K562 (cell line): ENCODE data around the gene FOXA3. TPM values are rescaled to one million over a fixed set of nuclear protein-coding genes. Genes with fewer than 3 reads are reported as not detected.
A peak's percentile ranks its signal among the peaks of the same experiment; 100 is the strongest.

ENCODE experiments used
- ASH1L ChIP-seq: fragments of 450-650 bp; IDR thresholded peaks from 2 replicates; pipeline ENCODE4 v1.6.1; 2018; ENCODE audit warnings: borderline replicate concordance, mild to moderate bottlenecking, low read depth; ENCODE audit not compliant: partially characterized antibody
- CBX5 ChIP-seq: IDR thresholded peaks from 2 replicates; pipeline ENCODE4 v1.6.1; 2014; ENCODE audit warnings: low read depth, borderline replicate concordance
- CSDE1 ChIP-seq, 2 experiments: fragments of 450-650 bp; IDR thresholded peaks; 2 replicates each; pipeline ENCODE4 v1.6.1; 2016; ENCODE audit warnings: mild to moderate bottlenecking in 1 of 2
- ETV5 ChIP-seq: sonication (generic); formaldehyde crosslinking; IDR thresholded peaks from 2 replicates; pipeline ENCODE4 v1.4.0; 2020; ENCODE audit warnings: low read depth, mild to moderate bottlenecking, missing genetic modification reagents
- FIP1L1 ChIP-seq: fragments of 200-400 bp; formaldehyde crosslinking; IDR thresholded peaks from 2 replicates; pipeline ENCODE4 v1.6.1; 2018; ENCODE audit warnings: mild to moderate bottlenecking, low read depth, low read length; ENCODE audit not compliant: poor library complexity, severe bottlenecking
- GATAD2A ChIP-seq: fragments of 450-650 bp; IDR thresholded peaks from 2 replicates; pipeline ENCODE4 v1.6.1; 2017
- NFXL1 ChIP-seq: fragments of 450-650 bp; formaldehyde crosslinking; IDR thresholded peaks from 2 replicates; pipeline ENCODE4 v1.4.0; 2021; ENCODE audit warnings: mild to moderate bottlenecking
- NUFIP1 ChIP-seq: fragments of 450-650 bp; IDR thresholded peaks from 2 replicates; pipeline ENCODE4 v1.6.1; 2018; ENCODE audit not compliant: partially characterized antibody
- RBM39 ChIP-seq: fragments of 200-400 bp; formaldehyde crosslinking; optimal IDR thresholded peaks from 2 replicates; pipeline ENCODE3; 2018; ENCODE audit warnings: low read depth, low read length
- TEAD2 ChIP-seq: fragments of 450-650 bp; IDR thresholded peaks from 2 replicates; pipeline ENCODE4 v1.6.1; 2016; ENCODE audit warnings: missing genetic modification characterization, control low read depth, missing compliant biosample characterization
- THAP12 ChIP-seq: fragments of 250-450 bp; sonication (Bioruptor Pico); IDR thresholded peaks from 2 replicates; pipeline ENCODE4 v1.9.0; 2021; ENCODE audit warnings: mild to moderate bottlenecking, inconsistent platforms
- TOE1 ChIP-seq, 2 experiments: fragments of 450-650 bp in 1 of 2; sonication (generic) in 1 of 2; formaldehyde crosslinking in 1 of 2; IDR thresholded peaks; 2 replicates each; pipeline versions ENCODE4 v1.7.1 to v1.8.0; 2016 to 2022; ENCODE audit warnings: borderline replicate concordance in 2 of 2, mild to moderate bottlenecking in 2 of 2, antibody characterized with exemption in 1 of 2, inconsistent platforms in 1 of 2, low read depth in 1 of 2, missing genetic modification reagents in 1 of 2, moderate library complexity in 1 of 2
- ZC3H11A ChIP-seq: IDR thresholded peaks from 2 replicates; pipeline ENCODE4 v1.6.1; 2012; ENCODE audit warnings: low read depth, low read length, improper control_type of control experiment
- ZNF764 ChIP-seq: fragments of 250-450 bp; sonication (Bioruptor Pico); IDR thresholded peaks from 2 replicates; pipeline ENCODE4 v1.4.0; 2020; ENCODE audit warnings: low read depth, mild to moderate bottlenecking, moderate library complexity
- polyA plus RNA-seq, 8 experiments: library from polyadenylated mRNA; depleted of rRNA in 4 of 8; stranded (reverse) in 5 of 8; unstranded in 3 of 8; fragments of >200 nt; fragmentation: Nextera tagmentation in 2 of 8; fragmentation: Illumina TruSeq in 1 of 8; extraction: Ambion mirVana in 2 of 8; extraction: Trizol in 1 of 8; gene quantifications; 2 replicates each; pipeline versions ENCODE4 v1.2.1 to v1.2.3, GENCODE V29; 2011 to 2014; ENCODE audit warnings: inconsistent platforms in 1 of 8, missing spikeins in 1 of 8
- total RNA-seq, 7 experiments: library from RNA; depleted of rRNA in 6 of 7; stranded (reverse); fragments of >200 nt in 6 of 7; fragmentation: Illumina TruSeq in 2 of 7; extraction: Trizol in 2 of 7; gene quantifications; 2 replicates each; pipeline versions ENCODE4 v1.2.1 to v1.2.3, GENCODE V29; 2011 to 2021; ENCODE audit warnings: low replicate concordance in 1 of 7
- TF ChIP-seq, protein P1 (sequence below): sonication (generic); formaldehyde crosslinking; IDR thresholded peaks from 2 replicates; pipeline ENCODE4 v1.8.0; 2023; ENCODE audit warnings: mild to moderate bottlenecking, missing genetic modification reagents
- TF ChIP-seq, protein P2 (sequence below): sonication (generic); formaldehyde crosslinking; IDR thresholded peaks from 2 replicates; pipeline ENCODE4 v1.8.1; 2022; ENCODE audit warnings: missing genetic modification reagents
- TF ChIP-seq, protein P3 (sequence below): sonication (generic); IDR thresholded peaks from 2 replicates; pipeline ENCODE4 v1.6.1; 2016

Gene FOXA3
- total and polyA plus RNA-seq, 9 of the 15 experiments (the other 6 are each of a cell fraction or from before 2014, with no cell fraction given): 1.3 to 15.5 (median 4.7) TPM

- TF ChIP-seq THAP12 (CRISPR knock-in tag) (no peak), ZC3H11A (no peak), NUFIP1 (no peak), RBM39 (no peak), FIP1L1 (no peak), CBX5 (no peak), ASH1L (no peak), ETV5 (CRISPR knock-in tag) (no peak), GATAD2A (peak; percentile 36; the same call in 1 of the 2 replicates), ZNF764 (CRISPR knock-in tag) (no peak), TEAD2 (tag) (no peak), CSDE1 (IDR thresholded peaks at IDR 0.05) (no peak), TOE1 (IDR thresholded peaks at IDR 0.05; ENCODE audit: borderline replicate concordance) (peak; percentile 73), TOE1 (CRISPR knock-in tag; IDR thresholded peaks at IDR 0.05; ENCODE audit: borderline replicate concordance, low read depth) (no peak), NFXL1 (no peak)
- TF ChIP-seq, protein P1, sequence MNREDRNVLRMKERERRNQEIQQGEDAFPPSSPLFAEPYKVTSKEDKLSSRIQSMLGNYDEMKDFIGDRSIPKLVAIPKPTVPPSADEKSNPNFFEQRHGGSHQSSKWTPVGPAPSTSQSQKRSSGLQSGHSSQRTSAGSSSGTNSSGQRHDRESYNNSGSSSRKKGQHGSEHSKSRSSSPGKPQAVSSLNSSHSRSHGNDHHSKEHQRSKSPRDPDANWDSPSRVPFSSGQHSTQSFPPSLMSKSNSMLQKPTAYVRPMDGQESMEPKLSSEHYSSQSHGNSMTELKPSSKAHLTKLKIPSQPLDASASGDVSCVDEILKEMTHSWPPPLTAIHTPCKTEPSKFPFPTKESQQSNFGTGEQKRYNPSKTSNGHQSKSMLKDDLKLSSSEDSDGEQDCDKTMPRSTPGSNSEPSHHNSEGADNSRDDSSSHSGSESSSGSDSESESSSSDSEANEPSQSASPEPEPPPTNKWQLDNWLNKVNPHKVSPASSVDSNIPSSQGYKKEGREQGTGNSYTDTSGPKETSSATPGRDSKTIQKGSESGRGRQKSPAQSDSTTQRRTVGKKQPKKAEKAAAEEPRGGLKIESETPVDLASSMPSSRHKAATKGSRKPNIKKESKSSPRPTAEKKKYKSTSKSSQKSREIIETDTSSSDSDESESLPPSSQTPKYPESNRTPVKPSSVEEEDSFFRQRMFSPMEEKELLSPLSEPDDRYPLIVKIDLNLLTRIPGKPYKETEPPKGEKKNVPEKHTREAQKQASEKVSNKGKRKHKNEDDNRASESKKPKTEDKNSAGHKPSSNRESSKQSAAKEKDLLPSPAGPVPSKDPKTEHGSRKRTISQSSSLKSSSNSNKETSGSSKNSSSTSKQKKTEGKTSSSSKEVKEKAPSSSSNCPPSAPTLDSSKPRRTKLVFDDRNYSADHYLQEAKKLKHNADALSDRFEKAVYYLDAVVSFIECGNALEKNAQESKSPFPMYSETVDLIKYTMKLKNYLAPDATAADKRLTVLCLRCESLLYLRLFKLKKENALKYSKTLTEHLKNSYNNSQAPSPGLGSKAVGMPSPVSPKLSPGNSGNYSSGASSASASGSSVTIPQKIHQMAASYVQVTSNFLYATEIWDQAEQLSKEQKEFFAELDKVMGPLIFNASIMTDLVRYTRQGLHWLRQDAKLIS (CRISPR knock-in tag): no peak
- TF ChIP-seq, protein P2, sequence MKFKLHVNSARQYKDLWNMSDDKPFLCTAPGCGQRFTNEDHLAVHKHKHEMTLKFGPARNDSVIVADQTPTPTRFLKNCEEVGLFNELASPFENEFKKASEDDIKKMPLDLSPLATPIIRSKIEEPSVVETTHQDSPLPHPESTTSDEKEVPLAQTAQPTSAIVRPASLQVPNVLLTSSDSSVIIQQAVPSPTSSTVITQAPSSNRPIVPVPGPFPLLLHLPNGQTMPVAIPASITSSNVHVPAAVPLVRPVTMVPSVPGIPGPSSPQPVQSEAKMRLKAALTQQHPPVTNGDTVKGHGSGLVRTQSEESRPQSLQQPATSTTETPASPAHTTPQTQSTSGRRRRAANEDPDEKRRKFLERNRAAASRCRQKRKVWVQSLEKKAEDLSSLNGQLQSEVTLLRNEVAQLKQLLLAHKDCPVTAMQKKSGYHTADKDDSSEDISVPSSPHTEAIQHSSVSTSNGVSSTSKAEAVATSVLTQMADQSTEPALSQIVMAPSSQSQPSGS (CRISPR knock-in tag): no peak
- TF ChIP-seq, protein P3, sequence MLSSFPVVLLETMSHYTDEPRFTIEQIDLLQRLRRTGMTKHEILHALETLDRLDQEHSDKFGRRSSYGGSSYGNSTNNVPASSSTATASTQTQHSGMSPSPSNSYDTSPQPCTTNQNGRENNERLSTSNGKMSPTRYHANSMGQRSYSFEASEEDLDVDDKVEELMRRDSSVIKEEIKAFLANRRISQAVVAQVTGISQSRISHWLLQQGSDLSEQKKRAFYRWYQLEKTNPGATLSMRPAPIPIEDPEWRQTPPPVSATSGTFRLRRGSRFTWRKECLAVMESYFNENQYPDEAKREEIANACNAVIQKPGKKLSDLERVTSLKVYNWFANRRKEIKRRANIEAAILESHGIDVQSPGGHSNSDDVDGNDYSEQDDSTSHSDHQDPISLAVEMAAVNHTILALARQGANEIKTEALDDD: no peak
Observed at GRCh38 chr19:45876411-45877197, 12.5 kb downstream of the FOXA3 start (continued).
